Jurkat, Clone E6-1 (cell line): Measurements from ENCODE around the gene TIMM13.

Experiments used
- DNase-seq: peaks from one replicate; pipeline ENCODE4 v3.0.0-alpha.2; 2011; ENCODE audit warnings: low read depth, low spot score
- H3K4me3 ChIP-seq: 2 replicates; pipeline ENCODE4 v1.5.1; 2011; ENCODE audit warnings: mild to moderate bottlenecking, low read length, control low read depth, moderate library complexity

The TIMM13 gene

DNA sequence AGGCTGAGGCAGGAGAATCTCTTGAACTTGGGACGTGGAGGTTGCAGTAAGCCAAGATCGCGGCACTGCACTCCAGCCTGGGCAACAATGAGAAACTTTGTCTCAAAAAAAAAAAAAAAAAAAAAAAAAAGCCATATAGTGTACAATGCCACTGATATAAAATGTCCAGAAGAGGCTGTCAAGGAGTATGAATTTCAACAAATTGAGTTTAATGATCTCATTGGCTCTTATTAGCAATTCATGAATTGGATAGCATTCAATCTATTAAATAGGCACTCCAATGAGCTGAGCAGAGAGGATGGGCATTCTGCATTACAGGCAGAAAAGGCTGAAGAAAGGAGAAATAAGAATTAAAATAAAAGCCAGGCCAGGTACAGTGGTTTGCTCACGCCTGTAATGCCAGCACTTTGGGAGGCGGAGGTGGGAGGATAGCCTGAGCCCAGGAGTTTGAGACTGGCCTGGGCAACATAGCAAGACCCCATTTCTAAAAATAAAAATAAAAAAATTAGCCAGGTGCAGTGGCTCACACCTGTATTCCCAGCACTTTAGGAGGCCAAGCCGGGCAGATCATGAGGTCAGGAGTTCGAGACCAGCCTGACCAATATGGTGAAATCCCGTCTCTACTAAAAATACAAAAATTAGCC is 30.1 kb upstream of the TIMM13 start:
- DNase-seq, result no peak
- H3K4me3 ChIP-seq, result peak overlapping the region; percentile 58

DNA sequence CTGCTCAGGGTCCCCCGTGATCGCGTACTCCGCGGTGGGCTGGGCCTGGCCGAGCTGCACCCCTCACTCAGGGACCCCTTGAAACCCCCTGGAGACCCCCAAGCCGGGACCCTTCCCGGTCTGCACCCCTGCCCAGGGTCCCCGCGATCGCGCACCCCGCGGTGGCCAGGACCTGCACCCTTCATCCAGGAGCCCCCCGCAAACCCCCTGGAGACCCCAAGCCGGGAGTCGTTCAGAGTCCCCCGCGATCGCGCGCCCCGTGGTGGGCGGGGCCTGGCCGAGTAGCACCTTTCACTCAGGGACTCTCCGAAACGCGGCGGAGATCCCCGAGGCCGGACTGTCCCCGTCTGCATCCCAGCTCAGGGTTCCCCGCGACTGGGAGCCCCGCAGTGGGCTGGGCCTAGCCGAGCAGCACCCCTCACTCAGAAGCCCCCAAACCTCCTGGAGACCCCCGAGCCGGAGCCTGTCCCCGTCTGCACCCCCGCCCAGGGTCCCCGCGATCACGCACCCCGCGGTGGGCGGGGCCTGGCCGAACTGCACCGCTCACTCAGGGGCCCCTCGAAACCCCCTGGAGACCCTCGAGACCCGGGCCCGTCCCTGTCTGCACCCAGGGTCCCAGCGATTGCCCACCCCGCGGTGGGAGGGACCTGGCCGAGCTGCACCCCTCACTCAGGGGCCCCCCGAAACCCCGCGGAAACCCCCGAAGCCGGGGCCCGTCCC is 28.6 kb upstream of the TIMM13 start:
- DNase-seq, result no peak
- H3K4me3 ChIP-seq, result peak overlapping the region; percentile 86

DNA sequence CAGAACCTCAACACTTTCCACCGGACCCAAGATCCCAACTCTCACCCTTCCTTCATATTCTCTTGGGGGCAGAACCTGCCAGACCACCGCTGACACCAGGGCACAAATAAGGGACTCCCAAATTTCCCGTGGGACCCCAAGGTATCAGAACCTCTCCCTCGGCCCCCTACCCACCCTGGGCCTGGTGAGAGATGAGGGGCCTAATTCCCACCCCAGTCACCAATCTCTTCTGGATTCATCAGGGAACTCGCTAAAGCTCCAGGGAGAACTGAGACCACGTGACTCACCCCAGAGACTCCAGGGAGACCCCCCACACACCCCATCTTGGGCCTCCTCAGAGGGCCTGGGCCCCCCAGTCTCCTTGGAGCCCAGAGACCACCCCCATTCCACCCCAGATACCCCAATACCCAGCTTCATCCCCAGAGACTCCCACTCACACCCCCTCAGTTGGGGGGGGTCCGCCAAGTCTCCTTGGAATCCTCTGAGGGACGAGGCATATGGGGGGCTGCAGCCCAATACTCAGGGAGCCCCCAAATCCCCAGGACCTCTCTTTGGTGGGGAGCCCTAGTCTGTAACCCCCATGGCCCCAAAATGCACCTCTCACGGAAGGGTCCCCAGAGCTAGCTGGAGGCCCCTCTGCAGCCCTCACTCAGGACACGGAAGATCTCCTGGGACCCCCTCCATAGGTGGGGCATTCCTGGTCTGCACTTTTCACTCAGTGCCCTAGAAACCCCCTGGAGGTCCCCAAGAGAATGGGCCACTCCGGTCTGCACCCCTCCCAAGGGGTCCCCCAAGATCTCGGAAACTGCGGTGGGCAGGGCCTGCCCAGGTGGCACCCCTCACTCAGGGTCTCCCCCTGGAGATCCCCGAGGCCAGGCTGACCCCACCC is 27.8 kb upstream of the TIMM13 start:
- DNase-seq, result no peak
- peak overlapping the region; percentile 86 for H3K4me3 ChIP-seq

DNA sequence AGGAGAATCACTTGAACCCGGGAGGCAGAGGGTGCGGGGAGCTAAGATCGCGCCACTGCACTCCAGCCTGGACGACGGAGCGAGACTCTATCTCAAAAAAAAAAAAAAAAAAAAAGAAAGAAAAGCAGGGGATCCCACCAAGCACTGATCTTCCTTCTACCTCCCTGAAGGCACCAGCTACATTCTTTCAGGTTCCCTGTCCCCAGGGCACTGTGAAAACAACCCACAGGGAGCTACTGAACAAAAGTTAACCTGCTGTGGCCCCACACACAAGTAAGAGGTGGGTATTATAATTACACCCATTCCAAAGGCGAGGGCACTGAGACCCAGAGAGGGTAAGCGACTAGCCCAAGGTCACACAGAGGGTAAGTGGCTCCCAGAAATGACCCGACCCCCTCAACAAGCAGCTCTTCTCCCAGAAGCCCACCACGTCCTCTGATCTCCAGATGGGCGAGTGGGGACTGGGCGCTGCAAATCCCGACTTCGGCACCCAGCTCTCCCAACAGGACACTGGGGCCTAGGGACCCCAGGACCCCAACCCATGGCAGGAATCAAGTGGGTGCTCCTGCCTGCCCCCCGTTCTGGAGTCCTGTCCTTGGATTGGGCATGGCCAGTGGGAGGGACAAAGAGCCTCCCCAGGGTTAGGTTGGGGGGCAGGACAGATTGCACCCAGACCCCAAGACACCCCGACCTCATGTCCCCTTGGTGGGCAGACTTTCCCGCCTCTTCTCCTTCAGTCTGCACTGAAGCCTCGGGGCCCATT is 27.0 kb upstream of the TIMM13 start:
- no peak overlapping the region for H3K4me3 ChIP-seq
- DNase-seq, result no peak

DNA sequence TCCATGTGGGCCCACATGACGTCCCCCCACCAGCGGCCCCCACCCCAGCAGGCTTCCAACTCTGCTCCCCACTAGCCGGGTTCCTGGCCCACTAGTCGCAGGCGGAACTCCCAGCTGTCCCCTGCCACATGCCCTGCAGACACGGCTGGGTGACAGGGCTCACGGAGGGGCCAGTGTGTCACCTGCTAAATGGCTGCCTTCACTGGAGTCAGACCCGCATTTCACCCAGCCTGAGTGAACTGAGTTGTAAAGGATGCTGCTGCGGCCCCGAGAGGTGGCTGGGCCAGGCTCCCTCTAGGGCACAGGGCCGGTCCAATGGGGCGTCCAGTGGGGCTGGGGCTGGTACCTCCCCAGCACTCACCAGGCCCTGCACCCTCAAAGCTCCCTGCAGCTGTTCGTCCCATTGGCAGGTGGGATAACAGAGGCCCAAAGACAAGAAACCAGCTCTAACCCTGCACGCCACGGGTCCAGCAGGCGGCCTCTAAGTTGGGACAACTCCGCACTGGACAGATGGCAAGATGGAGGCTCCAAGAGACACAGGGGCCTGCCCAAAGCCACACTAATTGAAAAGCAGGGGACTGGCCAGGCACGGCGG is 26.1 kb upstream of the TIMM13 start:
- no peak overlapping the region for H3K4me3 ChIP-seq
- DNase-seq, result no peak

DNA sequence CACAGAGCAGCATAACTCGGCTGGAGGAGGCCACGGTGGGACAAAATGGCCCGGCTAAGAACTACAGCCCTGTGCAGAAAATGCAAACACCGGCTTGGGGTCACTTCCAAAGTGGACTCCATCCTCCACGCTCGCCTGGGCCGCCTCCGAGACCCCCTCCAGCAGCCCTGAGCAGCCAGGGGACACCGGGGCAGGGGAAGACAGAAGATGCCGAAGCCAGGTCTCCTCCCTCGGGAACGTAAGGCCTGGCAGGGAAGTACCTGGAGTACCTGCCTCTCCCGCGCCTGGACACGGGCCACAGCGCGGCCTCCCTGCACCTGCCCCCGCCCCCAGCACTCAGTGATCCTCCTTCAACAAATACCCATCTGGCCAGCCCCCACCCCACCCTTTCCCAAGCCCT is 24.4 kb upstream of the TIMM13 start:
- no peak for DNase-seq
- H3K4me3 ChIP-seq, result no peak overlapping the region

DNA sequence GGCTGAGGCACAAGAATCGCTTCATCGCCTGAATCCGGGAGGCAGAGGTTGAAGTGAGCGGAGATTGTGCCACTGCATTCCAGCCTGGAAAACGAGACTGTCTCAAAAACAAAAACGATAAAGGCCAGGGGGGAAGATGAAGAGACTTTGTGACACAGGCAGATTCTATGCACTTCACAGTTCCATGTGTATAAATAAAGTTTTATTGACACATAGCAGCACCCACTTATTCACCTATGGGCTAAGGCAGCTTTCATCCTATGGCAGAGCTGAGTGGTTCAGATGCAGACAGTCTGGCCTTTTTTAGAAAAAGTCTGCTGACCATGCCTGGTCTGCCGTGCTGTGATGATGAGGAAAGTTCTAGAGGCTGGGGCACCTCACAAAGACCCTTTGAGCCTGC is 23.8 kb upstream of the TIMM13 start:
- no peak for DNase-seq
- no peak overlapping the region for H3K4me3 ChIP-seq

DNA sequence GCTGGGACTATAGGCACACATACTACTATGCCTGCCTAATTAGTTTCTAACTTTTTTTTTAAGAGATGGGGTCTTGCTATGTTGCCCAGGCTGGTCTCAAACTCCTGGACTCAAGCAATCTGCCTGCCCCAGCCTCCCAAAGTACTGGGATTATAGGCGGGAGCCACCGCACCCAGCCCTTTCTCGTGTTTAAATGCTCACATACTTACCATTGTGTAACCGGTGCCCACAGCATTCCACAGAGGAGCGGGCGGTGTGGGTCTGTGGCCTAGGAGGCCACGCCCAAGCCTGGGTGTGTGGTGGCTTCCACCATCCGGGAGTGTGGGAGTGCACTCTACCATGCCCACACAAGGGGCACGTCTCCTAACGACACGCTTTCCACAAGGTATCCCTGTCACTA is 21.6 kb upstream of the TIMM13 start:
- DNase-seq, result no peak
- no peak overlapping the region for H3K4me3 ChIP-seq

DNA sequence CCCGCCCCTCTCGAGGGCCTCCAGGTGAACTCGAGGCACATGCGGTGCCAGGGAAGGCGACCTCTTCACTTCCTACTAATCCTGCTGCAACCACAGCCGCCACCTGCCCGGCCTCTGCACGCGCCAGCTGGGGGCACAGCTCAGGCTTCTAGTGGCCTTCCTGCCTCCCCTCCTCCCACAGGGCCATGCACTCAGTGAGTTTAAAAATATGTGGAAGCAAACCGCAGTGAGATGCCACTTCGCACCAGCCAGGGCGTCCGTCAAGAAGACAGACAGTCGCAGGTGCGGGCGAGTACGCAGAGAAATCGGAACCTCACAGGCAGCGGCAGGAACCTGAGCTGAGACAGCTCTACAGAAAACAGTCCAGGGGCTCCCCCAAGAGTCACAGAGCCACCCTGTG is 19.0 kb upstream of the TIMM13 start:
- DNase-seq, result peak; percentile 94
- peak overlapping the region; percentile 13; the same call in 1 of the 2 replicates for H3K4me3 ChIP-seq

DNA sequence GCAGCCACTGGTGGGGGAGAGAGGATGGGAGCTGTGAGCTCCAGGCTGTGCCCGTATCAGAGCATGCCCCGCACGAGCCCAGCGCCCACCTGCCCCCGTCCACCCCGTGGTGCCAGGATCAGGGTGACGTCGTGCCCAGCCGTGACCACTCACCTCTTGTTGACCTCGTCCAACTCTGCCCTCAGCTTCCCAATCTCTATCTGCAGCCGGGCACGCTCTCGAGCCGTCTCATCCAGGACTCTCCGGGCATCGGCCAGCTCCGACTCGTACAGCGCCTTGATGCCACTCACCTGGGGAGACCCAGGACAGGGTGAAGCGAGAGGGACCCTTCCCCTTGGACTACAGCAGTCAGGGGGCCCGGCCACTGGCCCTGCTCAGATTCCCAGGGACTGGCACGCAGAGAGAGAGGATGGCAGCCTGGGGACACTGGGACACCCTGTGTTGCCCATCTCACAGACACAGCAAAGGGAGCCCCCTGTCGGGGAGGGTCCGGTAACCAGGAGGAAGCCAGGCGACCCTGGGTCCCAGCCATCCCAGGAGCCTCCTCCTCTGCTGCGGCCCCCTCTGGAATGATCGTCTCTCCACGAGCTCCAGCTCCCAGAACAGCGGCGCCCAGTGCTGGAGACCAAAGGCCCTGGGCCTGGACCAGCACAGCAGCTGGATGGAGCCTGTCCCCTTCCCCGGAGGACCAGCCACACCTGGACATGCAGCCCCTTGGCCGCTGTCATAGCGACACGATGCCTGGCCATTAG is 17.0 kb upstream of the TIMM13 start:
- H3K4me3 ChIP-seq, result no peak overlapping the region
- DNase-seq, result no peak

DNA sequence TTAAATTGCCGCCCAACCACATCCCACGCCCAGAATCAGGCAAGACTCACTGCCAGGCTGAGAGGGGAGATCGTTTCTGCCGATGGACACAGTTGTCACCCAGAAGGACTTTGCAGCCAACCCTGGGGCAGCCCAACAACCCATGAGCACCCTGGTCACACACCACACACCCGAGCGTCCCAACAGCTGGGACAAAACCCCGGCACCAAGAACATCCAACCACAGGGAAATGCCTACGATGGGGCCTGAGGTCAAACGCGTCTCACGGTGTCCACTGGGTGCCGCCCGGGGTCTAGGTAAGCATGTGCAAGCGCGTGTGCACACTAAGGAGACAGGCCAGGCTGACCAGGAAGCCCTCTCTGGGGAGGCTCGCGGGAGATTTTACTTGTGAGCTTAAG is 16.4 kb upstream of the TIMM13 start:
- H3K4me3 ChIP-seq, result no peak overlapping the region
- DNase-seq, result no peak

DNA sequence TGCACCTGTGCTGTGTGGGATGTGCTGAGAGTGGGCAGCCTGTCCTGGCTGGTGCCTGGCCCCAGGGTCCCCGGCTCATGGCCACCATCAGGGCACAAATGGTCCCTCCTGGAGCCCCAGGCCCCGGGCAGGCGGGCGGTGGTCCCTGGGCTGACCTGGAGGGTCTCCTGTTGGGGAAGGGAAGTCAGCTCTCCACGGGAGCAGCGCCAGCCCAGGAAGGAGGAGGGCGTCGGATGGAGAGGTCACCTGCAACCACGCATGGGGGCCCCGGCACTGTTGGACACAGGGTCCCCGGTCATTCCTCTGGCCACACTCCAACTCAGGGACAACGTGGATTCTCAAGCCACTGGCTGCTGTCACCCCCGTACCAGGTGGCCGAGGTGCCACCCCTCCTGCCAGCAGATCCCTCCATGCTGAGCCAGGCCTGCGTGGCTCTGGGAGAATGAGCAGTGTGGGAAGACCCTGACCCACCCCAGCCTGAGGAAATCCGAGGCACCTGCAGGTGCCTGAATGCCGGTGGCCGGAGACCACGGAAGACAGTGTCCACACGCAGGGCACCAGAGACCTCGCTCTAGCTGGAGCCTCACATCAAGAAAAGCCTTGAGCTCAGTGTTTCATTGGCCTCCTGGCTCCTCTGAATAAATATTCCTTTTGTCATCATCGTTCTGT is 15.9 kb upstream of the TIMM13 start:
- no peak overlapping the region for H3K4me3 ChIP-seq
- DNase-seq, result no peak

DNA sequence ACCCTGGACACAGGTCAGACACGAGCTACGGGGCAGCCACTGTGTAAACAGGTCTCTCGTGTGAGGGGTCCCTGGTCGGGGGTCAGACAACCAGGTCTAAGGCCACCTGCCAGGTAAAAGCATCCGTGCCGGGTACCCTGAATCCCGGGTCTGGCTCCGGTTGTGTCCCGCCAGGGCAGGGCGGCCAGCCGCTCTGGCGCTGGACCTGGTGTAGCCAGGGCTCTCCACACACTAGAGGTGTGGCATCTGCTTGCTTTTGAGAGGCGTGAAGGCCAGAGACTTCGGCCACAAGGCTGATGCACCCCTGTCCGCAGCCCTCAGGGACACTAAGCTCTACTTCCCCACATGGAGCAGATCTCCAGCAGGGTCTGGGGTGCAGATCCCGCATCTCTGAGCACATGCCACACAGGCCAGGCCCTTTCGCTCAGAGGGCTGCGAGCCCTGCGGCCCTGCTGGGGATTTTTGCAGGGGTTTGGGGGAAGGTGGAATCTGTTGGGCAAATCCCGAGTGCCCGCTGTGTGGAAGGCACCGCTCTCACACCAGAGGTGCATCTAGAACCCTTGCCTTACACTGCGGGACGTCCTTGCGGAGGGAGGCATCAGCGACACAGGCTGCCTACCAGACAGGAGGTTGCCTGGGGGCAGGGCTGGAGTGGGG is 13.8 kb upstream of the TIMM13 start:
- DNase-seq, result no peak
- no peak overlapping the region for H3K4me3 ChIP-seq

DNA sequence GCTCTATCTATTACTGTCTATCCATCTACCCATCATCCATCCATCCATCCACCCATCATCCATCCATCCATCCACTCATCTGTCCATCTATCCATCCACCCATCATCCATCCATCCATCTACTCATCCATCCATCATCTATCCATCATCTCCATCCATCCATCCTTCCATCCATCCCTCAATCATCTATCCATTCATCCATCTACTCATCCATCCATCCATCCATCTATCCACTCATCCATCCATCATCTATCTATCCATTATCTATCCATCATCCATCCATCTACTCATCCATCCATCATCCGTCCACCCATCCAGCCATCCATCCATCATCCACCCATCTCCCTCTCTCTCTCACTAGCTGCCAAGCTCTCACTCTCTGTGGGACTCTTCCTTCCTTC is 13.1 kb upstream of the TIMM13 start:
- DNase-seq, result no peak
- no peak overlapping the region for H3K4me3 ChIP-seq

DNA sequence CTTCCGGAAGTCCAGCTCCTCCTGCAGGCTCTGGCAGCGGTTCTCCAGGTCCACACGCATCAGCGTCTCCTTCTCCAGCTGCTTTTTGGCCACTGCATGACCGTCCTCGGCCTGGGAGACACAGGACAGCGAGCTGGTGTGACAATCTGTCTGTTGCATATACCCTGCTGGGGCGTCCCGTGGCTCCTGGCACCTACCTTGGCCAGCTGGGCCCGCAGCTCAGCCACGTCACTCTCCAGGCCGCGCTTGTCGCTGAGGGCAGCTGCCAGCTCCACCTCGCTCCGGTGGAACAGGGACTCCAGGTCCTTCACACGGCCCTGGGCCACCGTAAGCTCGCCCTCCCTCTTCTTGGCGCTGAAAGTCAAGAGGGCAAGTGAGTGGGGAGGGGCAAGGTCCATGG is 10.8 kb upstream of the TIMM13 start:
- no peak overlapping the region for H3K4me3 ChIP-seq
- DNase-seq, result no peak

DNA sequence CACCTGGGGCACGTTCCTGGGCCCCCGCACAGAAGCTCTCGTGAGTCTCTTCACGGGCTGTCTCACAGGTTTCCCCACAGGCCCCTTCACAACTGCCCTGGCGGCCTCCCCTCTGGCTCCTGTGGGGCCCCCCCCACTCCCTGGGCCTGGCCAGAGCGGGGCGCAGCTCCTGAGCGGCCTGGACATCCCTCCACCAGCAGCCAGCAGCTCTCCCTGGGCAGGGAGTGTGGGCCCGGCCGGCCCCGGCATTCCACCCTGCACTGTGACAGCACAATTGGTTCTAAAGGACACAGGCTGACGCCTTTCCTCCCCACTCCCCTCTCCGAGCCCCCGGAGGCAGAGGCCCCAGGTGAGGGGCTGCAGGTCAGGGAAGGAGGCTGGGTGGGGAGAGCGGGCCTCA is 9.5 kb upstream of the TIMM13 start:
- DNase-seq, result no peak
- H3K4me3 ChIP-seq, result no peak overlapping the region

DNA sequence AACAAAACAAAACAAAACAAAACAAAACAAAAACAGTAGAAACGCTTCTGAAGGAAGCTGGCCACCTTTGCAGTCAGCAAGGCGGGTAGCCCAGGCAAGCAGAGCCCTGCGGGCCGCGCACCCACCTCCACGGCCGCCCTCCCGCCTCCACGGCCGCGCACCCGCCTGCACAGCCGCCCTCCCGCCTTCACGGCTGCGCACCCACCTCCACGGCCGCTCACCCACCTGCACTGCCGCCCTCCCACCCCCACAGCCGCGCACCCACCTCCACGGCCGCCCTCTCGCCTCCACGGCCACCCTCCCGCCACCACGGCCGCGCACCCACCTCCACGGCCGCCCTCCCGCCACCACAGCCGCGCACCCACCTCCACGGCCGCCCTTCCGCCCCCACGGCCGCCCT is 9.0 kb upstream of the TIMM13 start:
- no peak for DNase-seq

More for the DNA sequence above, 9.0 kb upstream of the TIMM13 start:
- H3K4me3 ChIP-seq, result no peak overlapping the region
